ENCODE results near the gene CMPK2. TPM values are rescaled to one million over a fixed set of nuclear protein-coding genes. Genes with fewer than 3 reads are reported as not detected.

The CMPK2 gene
- total RNA-seq, 1 donor, result 1.7 TPM

DNA sequence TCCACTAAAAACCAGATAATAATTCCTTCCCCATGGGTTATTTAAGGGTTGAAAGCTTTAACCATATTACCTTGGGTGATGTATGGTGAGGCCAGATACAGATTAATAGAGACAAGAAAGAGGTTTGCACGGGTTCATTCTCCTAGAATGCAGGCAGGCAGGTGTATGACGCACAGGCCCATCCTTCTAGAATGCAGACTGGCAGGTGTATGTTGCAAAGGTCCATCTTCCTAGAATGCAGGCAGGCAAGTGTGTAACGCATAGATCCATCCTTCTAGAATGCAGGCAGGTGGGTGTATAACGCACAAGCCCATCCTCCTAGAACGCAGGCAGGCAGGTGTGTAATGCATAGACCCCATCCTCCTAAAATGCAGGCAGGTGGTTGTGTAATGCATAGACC is 15.8 kb upstream of the CMPK2 start:
- no peak overlapping the region for H3K4me3 ChIP-seq (ENCODE audit: low read depth, low read length)
- no peak for TF ChIP-seq CTCF (IDR thresholded peaks at IDR 0.05; ENCODE audit: insufficient read depth, low read depth, low read length)
- DNase-seq (ENCODE audit: low read depth), result no peak

DNA sequence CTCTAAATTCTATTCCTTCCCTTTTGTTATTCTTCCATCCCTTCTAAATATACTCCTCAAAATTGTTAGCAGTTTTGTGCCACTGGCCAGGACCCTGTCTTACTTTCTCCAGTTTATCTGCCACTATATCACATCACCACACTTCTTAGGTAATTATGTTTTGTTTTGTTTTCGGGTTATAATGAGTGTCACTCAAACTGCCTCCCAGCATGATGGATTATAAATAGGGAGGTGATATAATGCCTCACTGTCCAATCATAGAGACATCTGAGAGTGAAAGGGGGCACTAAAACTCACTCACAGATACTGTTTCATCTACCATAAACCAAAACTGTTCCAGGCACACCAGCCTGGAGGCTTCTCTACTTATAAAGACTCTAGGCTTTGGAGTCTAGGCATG is 15.3 kb upstream of the CMPK2 start:
- DNase-seq (ENCODE audit: low read depth), result no peak
- no peak overlapping the region for H3K4me3 ChIP-seq (ENCODE audit: low read depth, low read length)
- TF ChIP-seq CTCF (IDR thresholded peaks at IDR 0.05; ENCODE audit: insufficient read depth, low read depth, low read length), result no peak

- no peak overlapping the region for H3K4me3 ChIP-seq (ENCODE audit: low read depth, low read length)
- TF ChIP-seq CTCF (IDR thresholded peaks at IDR 0.05; ENCODE audit: insufficient read depth, low read depth, low read length), result no peak
- DNase-seq (ENCODE audit: low read depth), result no peak
Measured at GRCh38 chr2:6880200-6880733, 14.6 kb upstream of the CMPK2 start.

GRCh38 chr2:6879011-6879410 is 13.3 kb upstream of the CMPK2 start:
- no peak for TF ChIP-seq CTCF (IDR thresholded peaks at IDR 0.05; ENCODE audit: insufficient read depth, low read depth, low read length)
- no peak for DNase-seq (ENCODE audit: low read depth)
- no peak overlapping the region for H3K4me3 ChIP-seq (ENCODE audit: low read depth, low read length)

- DNase-seq (ENCODE audit: low read depth), result no peak
- TF ChIP-seq CTCF (IDR thresholded peaks at IDR 0.05; ENCODE audit: insufficient read depth, low read depth, low read length), result no peak
- H3K4me3 ChIP-seq (ENCODE audit: low read depth, low read length), result no peak overlapping the region
Measured at GRCh38 chr2:6878549-6878948, 12.8 kb upstream of the CMPK2 start.

- no peak for TF ChIP-seq CTCF (IDR thresholded peaks at IDR 0.05; ENCODE audit: insufficient read depth, low read depth, low read length)
- peak within 1 kb of the TSS; percentile 44 for H3K4me3 ChIP-seq (ENCODE audit: low read depth, low read length)
- peak; percentile 58 for DNase-seq (ENCODE audit: low read depth)
Measured at GRCh38 chr2:6877402-6878304, 11.9 kb upstream of the CMPK2 start, which contains the start of gene RSAD2. Gene RSAD2 (plus strand): TSS chr2:6877777. CDS start chr2:6877801, 24 bp downstream.

Data from fibroblast of villous mesenchyme (primary cell).